ENCODE measurements around the gene SHC1.
A peak's percentile ranks its signal among the peaks of the same experiment; 100 is the strongest.

The SHC1 gene

GRCh38 chr1:155009221-155009711 is 38.7 kb upstream of the SHC1 start:
- DNase-seq = no peak

- DNase-seq = no peak
Measured at GRCh38 chr1:155008015-155008941, 37.7 kb upstream of the SHC1 start.

- no peak for DNase-seq
Measured at GRCh38 chr1:155007251-155007828, 36.8 kb upstream of the SHC1 start.

- DNase-seq = no peak
Measured at GRCh38 chr1:155006601-155007101, 36.1 kb upstream of the SHC1 start.

GRCh38 chr1:155005076-155006011 is 34.8 kb upstream of the SHC1 start:
- no peak for DNase-seq

- DNase-seq = no peak
Measured at GRCh38 chr1:155004352-155005075, 34.0 kb upstream of the SHC1 start.

- peak; percentile 40 for DNase-seq
Measured at GRCh38 chr1:155003766-155004351, 33.3 kb upstream of the SHC1 start.

- DNase-seq = peak; percentile 68
Measured at GRCh38 chr1:155003227-155003765, 32.7 kb upstream of the SHC1 start.

- DNase-seq = peak; percentile 75
Measured at GRCh38 chr1:155002464-155003226, 32.1 kb upstream of the SHC1 start, which contains the start of gene ZBTB7B. Gene ZBTB7B (plus strand): TSS chr1:155002802. CDS start chr1:155014661, 11,859 bp downstream.

GRCh38 chr1:155001675-155002463 is 31.3 kb upstream of the SHC1 start:
- peak; percentile 93 for DNase-seq

- no peak for DNase-seq
Measured at GRCh38 chr1:155001425-155001674, 30.8 kb upstream of the SHC1 start.

GRCh38 chr1:155000726-155001424 is 30.3 kb upstream of the SHC1 start:
- DNase-seq = peak; percentile 100

- DNase-seq = no peak
Measured at GRCh38 chr1:155000411-155000725, 29.8 kb upstream of the SHC1 start.

GRCh38 chr1:154999571-155000410 is 29.2 kb upstream of the SHC1 start:
- DNase-seq = peak; percentile 74

GRCh38 chr1:154998818-154999570 is 28.4 kb upstream of the SHC1 start:
- peak; percentile 79 for DNase-seq

- DNase-seq = no peak
Measured at GRCh38 chr1:154998201-154998780, 27.7 kb upstream of the SHC1 start.

Data from right kidney (tissue), 1 donor.